OCI-LY3 (cell line): ENCODE measurements around the gene TANK.
A peak's percentile ranks its signal among the peaks of the same experiment; 100 is the strongest.

Experiments used
- H2AFZ ChIP-seq: fragments of 200-600, 300-600 bp; shearing (Covaris generic); 2 replicates; pipeline ENCODE4 v1.6.0; 2014; ENCODE audit warnings: antibody characterized with exemption, low read depth, low read length
- H3K27ac ChIP-seq: fragments of 200-600, 300-600 bp; sonication (generic); 2 replicates; pipeline ENCODE4 v1.5.1; 2014; ENCODE audit warnings: mild to moderate bottlenecking, low read length, moderate library complexity, mixed read lengths
- H3K27me3 ChIP-seq: fragments of 200-600, 300-600 bp; sonication (generic); 2 replicates; pipeline ENCODE4 v1.6.1; 2014; ENCODE audit warnings: low read depth, low read length, mixed read lengths
- H3K36me3 ChIP-seq: fragments of 200-600, 300-600 bp; sonication (generic); replicated peaks from 2 replicates; pipeline ENCODE3; 2014; ENCODE audit warnings: low read depth, low read length, mixed read lengths
- H3K4me1 ChIP-seq: fragments of 300-600, 200-600 bp; sonication (generic); 2 replicates; pipeline ENCODE4 v1.6.1; 2014; ENCODE audit warnings: low read length, mixed read lengths
- H3K4me2 ChIP-seq: fragments of 200-600, 300-600 bp; sonication (generic); 2 replicates; pipeline ENCODE4 v1.6.1; 2014; ENCODE audit warnings: low read length, mixed read lengths
- H3K4me3 ChIP-seq: fragments of 300-600, 200-600 bp; sonication (generic); 2 replicates; pipeline ENCODE4 v1.5.1; 2014; ENCODE audit warnings: antibody characterized with exemption, mild to moderate bottlenecking, low read length, moderate library complexity
- H3K79me2 ChIP-seq: fragments of 300-600, 200-600 bp; shearing (Covaris generic); 2 replicates; pipeline ENCODE4 v1.6.1; 2014; ENCODE audit warnings: mild to moderate bottlenecking, low read length, mixed read lengths
- H3K9ac ChIP-seq: fragments of 300-600, 200-600 bp; shearing (Covaris generic); 2 replicates; pipeline ENCODE4 v1.6.0; 2014; ENCODE audit warnings: mild to moderate bottlenecking, low read length, moderate library complexity
- H3K9me3 ChIP-seq: fragments of 200-600, 300-600 bp; shearing (Covaris generic); 2 replicates; pipeline ENCODE4 v1.6.1; 2014; ENCODE audit warnings: low read length, mixed read lengths; ENCODE audit not compliant: insufficient read depth
- H4K20me1 ChIP-seq: fragments of 200-600, 300-600 bp; sonication (generic); 2 replicates; pipeline ENCODE4 v1.6.1; 2016; ENCODE audit warnings: low read length, mixed read lengths; ENCODE audit not compliant: insufficient read depth
- EZH2phosphoT487 ChIP-seq: fragments of 200-600 bp; shearing (Covaris generic); IDR thresholded peaks from 2 replicates; pipeline ENCODE4 v1.6.1; 2018; ENCODE audit warnings: antibody characterized with exemption, mixed run types, low read depth
- TF ChIP-seq, protein P1 (sequence below): fragments of 200-600, 300-600 bp; sonication (generic); IDR thresholded peaks from 2 replicates; pipeline ENCODE4 v1.5.1; 2014; ENCODE audit warnings: antibody characterized with exemption, low read length, low read depth

Gene TANK

DNA sequence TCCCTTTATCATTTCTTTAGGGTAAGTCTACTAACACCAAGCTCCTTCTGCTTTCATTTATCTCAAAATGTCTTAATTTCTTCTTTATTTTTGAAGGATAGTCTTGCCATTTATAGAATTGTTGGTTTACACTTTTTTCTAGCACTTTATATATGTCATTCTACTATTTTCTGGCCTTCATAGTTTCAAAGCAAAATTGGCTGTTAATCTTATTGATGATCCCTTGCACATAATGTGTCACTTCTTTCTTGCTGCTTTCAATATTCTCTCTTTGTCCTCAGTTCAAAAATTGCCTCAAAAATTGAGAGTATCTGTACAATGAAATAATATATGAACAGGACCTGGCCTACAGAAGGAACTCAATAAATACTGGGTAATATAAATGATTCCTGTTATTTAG lies 7.9 kb upstream of the TANK start:
- no peak overlapping the region for H2AFZ ChIP-seq
- H3K27me3 ChIP-seq: no peaks in the 10 kb centered on the region
- H3K9ac ChIP-seq: no peak overlapping the region
- peaks cover 86% of the 10 kb centered on the region for H3K36me3 ChIP-seq
- TF ChIP-seq EZH2phosphoT487: no peak
- TF ChIP-seq, protein P1, sequence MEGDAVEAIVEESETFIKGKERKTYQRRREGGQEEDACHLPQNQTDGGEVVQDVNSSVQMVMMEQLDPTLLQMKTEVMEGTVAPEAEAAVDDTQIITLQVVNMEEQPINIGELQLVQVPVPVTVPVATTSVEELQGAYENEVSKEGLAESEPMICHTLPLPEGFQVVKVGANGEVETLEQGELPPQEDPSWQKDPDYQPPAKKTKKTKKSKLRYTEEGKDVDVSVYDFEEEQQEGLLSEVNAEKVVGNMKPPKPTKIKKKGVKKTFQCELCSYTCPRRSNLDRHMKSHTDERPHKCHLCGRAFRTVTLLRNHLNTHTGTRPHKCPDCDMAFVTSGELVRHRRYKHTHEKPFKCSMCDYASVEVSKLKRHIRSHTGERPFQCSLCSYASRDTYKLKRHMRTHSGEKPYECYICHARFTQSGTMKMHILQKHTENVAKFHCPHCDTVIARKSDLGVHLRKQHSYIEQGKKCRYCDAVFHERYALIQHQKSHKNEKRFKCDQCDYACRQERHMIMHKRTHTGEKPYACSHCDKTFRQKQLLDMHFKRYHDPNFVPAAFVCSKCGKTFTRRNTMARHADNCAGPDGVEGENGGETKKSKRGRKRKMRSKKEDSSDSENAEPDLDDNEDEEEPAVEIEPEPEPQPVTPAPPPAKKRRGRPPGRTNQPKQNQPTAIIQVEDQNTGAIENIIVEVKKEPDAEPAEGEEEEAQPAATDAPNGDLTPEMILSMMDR: no peak
- no peak overlapping the region for H3K4me2 ChIP-seq
- H3K4me3 ChIP-seq: no peak overlapping the region
- peaks cover 15% of the 10 kb centered on the region for H3K4me1 ChIP-seq
- peaks cover 48% of the 10 kb centered on the region for H3K9me3 ChIP-seq
- H4K20me1 ChIP-seq: peaks cover 64% of the 10 kb centered on the region
- H3K79me2 ChIP-seq: peaks cover 100% of the 10 kb centered on the region
- no peak overlapping the region for H3K27ac ChIP-seq

DNA sequence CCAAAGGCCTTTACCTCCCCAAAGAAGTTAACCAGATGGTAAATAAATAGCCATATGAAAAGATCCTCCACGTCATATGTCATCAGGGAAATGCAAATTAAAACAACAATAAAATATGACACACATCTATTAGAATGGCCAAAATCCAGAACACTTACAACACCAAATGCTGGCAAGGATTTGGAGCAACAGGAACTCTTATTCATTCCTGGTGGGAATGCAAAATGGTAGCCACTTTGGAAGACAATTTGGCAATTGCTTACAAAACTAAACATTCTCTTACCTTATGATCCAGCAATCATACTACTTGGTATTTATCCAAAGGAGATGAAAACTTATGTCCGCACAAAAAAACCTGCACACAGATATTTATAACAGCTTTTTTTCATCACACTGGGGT lies 1.3 kb upstream of the TANK start:
- Histone ChIP-seq H3K4me3 (no peak overlapping the region), H3K27me3 (no peaks in the 10 kb centered on the region), H3K36me3 (peaks cover 52% of the 10 kb centered on the region), H3K9ac (no peak overlapping the region), H3K4me2 (no peak overlapping the region), H3K4me1 (peaks cover 35% of the 10 kb centered on the region), H4K20me1 (peaks cover 60% of the 10 kb centered on the region), H3K27ac (no peak overlapping the region), H2AFZ (no peak overlapping the region), H3K9me3 (no peaks in the 10 kb centered on the region), H3K79me2 (peaks cover 98% of the 10 kb centered on the region)
- TF ChIP-seq, protein P1: no peak
- TF ChIP-seq EZH2phosphoT487: no peak

DNA sequence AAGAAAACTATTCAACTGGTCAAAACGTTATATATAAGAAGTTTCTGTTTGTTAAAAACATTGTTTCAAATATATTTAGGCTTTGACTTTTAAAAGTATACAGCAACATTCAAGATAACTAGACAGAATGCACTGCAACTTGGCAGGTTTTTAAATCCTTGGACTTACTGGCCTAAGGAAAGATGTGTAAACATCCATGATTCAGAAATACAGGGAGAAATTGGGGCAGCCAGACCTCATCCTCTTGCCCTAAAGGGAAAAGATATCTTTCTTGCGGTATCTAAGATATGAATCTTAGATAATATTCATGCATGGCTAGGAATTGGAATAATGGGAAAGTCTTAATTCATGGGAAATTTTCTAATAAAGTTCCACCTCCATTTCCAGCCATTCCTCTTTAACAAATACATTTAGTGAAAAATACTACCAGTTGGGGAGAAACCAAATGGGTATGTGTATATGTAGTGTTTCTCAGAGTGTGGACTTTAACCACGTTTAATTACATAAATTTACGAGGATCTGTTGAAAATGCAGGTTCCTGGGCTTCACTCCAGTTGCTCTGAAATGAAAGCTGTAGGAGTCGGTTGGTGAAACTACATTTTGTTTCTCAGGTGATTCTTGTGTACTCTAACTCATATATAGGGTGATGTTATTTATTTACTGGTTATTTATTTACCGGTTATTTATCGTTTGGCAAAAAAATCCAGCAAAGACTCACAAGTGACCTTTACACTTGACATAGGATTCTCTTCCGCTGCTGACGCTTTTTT lies 587 bp upstream of the TANK start:
- Histone ChIP-seq H3K9me3 (no peaks in the 10 kb centered on the region), H2AFZ (no peak overlapping the region), H3K4me3 (peak overlapping the region; percentile 75), H3K4me2 (peak overlapping the region; percentile 90), H3K4me1 (peaks cover 43% of the 10 kb centered on the region), H3K9ac (peak overlapping the region; percentile 61), H3K79me2 (peaks cover 98% of the 10 kb centered on the region), H3K36me3 (peaks cover 50% of the 10 kb centered on the region), H3K27ac (peak overlapping the region; percentile 51), H3K27me3 (no peaks in the 10 kb centered on the region), H4K20me1 (peaks cover 58% of the 10 kb centered on the region)
- no peak for TF ChIP-seq EZH2phosphoT487
- TF ChIP-seq, protein P1: no peak

DNA sequence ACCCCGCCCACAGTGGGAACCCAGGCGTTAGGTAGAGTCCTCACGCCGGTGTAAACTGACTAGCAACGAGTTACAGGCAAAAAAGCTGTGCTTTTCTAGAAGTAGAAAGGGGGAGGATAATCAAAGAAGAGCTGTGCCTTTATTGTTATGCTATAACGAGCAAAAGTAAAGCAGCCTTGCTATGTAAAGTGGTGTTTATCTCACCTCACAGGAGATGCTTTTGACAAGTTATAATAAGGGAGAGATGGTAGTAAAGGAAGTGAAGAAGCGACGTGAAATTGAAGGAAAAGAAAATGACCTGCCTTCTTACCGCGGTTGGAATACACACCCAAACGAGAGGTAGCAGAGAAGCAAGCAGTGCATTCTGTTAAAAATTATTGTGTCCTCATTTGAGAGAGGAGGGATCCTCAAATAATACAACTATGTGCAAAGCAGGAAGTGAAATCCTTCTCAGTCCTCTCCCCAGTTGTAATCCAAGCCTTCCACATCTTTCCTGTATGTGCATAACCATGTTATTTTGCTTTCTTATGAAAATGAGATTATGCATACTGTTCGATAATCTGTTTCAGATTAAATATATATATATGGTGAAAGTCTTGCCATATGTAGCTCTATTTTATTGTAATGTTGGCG lies 962 bp downstream of the TANK start:
- H3K36me3 ChIP-seq: peaks cover 45% of the 10 kb centered on the region
- no peak overlapping the region for H2AFZ ChIP-seq
- TF ChIP-seq EZH2phosphoT487: no peak
- TF ChIP-seq, protein P1: no peak
- H3K27me3 ChIP-seq: no peaks in the 10 kb centered on the region
- peak overlapping the region; percentile 78 for H3K4me2 ChIP-seq
- peak overlapping the region; percentile 94 for H3K4me3 ChIP-seq
- H3K79me2 ChIP-seq: peaks cover 98% of the 10 kb centered on the region
- H3K9me3 ChIP-seq: no peaks in the 10 kb centered on the region
- peak overlapping the region; percentile 97 for H3K9ac ChIP-seq
- peak overlapping the region; percentile 94 for H3K27ac ChIP-seq
- H3K4me1 ChIP-seq: peaks cover 58% of the 10 kb centered on the region
- peaks cover 49% of the 10 kb centered on the region for H4K20me1 ChIP-seq
